ENCODE results near the gene MSI2.

MSI2 gene

GRCh38 chr17:57515662-57516211, 259.4 kb downstream of the MSI2 start:
- no peak for DNase-seq

GRCh38 chr17:57516290-57517230, 260.2 kb downstream of the MSI2 start:
- no peak for DNase-seq

- no peak for DNase-seq
Measured at GRCh38 chr17:57517273-57517631, 260.9 kb downstream of the MSI2 start.

GRCh38 chr17:57517632-57518456, 261.5 kb downstream of the MSI2 start:
- no peak for DNase-seq

- DNase-seq = no peak
Measured at GRCh38 chr17:57518587-57519581, 262.6 kb downstream of the MSI2 start.

- DNase-seq = no peak
Measured at GRCh38 chr17:57519800-57520199, 263.5 kb downstream of the MSI2 start.

- DNase-seq = no peak
Measured at GRCh38 chr17:57521606-57522005, 265.3 kb downstream of the MSI2 start.

GRCh38 chr17:57522042-57523005, 266.0 kb downstream of the MSI2 start:
- no peak for DNase-seq

- no peak for DNase-seq
Measured at GRCh38 chr17:57523926-57524632, 267.8 kb downstream of the MSI2 start.

- DNase-seq = no peak
Measured at GRCh38 chr17:57524839-57525568, 268.7 kb downstream of the MSI2 start.

GRCh38 chr17:57527221-57528057, 271.1 kb downstream of the MSI2 start:
- no peak for DNase-seq

GRCh38 chr17:57528058-57528451, 271.7 kb downstream of the MSI2 start:
- no peak for DNase-seq

GRCh38 chr17:57530026-57530425, 273.7 kb downstream of the MSI2 start:
- DNase-seq = no peak

- DNase-seq = no peak
Measured at GRCh38 chr17:57530508-57530907, 274.2 kb downstream of the MSI2 start.

GRCh38 chr17:57531078-57531477, 274.8 kb downstream of the MSI2 start:
- no peak for DNase-seq

- DNase-seq = no peak
Measured at GRCh38 chr17:57531648-57532504, 275.6 kb downstream of the MSI2 start.

GRCh38 chr17:57532556-57532955, 276.2 kb downstream of the MSI2 start:
- no peak for DNase-seq

- DNase-seq = no peak
Measured at GRCh38 chr17:57532966-57533365, 276.6 kb downstream of the MSI2 start.

Data from CD4-positive, alpha-beta T cell treated with Interleukin-4 for 1 hour (primary cell).